Measurements from ENCODE around the gene TAF12.
"Not testable (repeated sequence)": the region's sequence is repeated elsewhere in the genome, so short reads cannot be mapped to it uniquely, and the experiment has no call there.

Gene TAF12

DNA sequence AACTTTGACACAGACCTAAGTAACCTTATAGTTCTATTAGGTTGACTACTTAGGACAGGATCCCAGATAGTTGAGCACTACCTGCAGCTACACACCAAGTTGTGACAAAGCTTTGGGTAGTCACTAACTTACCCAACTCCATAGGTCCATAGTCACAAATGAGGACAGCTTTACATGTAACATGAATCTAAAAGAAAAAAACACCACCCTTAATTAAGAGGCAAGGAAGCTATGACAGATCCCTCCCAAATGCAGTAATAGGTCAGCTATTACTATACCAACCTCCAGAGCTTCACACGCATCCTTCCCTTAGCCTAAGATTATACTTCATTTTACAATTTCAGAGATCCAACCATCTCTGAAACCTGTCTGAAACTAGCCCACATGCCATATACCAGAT is 63.5 kb downstream of the TAF12 start:
- peak overlapping the region in 1 of 2 donors; percentile 94 for H3K4me3 ChIP-seq (replicated peaks in 1 of 2; ENCODE audit: low read depth in 2 of 2, low read length in 2 of 2)
- TF ChIP-seq, protein P1, sequence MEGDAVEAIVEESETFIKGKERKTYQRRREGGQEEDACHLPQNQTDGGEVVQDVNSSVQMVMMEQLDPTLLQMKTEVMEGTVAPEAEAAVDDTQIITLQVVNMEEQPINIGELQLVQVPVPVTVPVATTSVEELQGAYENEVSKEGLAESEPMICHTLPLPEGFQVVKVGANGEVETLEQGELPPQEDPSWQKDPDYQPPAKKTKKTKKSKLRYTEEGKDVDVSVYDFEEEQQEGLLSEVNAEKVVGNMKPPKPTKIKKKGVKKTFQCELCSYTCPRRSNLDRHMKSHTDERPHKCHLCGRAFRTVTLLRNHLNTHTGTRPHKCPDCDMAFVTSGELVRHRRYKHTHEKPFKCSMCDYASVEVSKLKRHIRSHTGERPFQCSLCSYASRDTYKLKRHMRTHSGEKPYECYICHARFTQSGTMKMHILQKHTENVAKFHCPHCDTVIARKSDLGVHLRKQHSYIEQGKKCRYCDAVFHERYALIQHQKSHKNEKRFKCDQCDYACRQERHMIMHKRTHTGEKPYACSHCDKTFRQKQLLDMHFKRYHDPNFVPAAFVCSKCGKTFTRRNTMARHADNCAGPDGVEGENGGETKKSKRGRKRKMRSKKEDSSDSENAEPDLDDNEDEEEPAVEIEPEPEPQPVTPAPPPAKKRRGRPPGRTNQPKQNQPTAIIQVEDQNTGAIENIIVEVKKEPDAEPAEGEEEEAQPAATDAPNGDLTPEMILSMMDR (IDR thresholded peaks at IDR 0.05; ENCODE audit: low read depth, low read length): no peak
- no peak for DNase-seq (ENCODE audit: low read depth in 2 of 2)

DNA sequence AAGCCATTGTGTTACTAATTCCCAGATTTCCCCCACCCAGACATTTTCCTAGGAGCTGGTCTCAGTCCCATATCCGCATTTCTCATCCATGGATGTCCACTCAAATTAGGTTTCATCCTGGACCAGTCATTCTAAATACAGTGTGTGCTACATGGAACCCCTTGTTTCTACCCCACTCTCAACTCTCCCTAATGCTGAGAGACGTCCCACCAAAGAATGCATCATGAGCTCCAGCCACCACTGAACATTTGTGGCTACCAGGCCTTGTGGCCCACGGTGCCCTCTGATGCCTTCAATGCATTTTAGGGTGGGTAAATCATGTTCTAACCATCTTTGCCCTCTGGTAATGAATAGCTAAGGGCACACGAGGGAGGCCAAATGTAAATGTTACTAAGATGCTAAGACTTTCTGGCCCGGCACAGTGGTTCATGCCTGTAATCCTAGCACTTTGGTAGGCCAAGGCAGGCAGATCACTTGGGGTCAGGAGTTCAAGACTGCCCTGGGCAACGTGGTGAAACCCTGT is 64.1 kb downstream of the TAF12 start:
- no peak overlapping the region for H3K4me3 ChIP-seq (replicated peaks in 1 of 2; ENCODE audit: low read depth in 2 of 2, low read length in 2 of 2)
- no peak for DNase-seq (ENCODE audit: low read depth in 2 of 2)
- TF ChIP-seq, protein P1 (IDR thresholded peaks at IDR 0.05; ENCODE audit: low read depth, low read length): no peak

DNA sequence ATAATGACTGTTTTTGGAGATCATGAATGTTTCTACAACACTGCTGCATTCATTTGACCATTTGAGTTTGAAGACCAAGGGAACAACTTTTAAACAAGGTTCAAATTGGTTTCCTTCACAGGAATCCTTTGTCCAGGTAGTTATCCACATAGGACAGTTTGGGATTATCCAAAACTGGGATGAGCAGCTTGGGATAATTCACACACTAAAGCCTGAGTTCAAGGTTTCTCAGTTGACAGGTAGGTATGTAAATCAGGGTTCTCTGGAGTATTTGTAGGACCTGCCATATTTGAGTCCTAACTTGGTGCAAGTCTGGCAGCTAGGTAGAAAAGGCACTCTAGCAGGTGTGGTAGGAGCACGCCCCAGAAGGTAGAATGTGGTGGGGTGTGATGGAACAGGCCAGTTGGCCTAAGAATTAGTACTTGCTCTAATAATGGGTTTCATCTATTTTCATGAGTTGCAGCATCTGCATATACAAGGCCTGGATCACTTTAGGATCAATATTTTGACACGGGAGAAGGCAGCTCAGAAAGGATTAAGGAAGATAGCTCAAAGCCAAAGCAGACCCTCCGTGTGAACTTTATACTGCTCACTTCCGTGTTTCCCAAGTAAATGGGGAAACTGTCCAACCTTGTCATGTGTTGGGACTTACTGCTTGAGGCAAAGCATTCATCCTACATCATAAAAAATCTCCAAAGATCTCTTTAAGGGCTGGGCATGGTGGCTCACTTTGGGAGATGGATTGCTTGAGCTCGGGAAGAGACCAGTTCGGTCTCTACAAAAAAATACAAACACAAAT is 64.9 kb downstream of the TAF12 start:
- H3K4me3 ChIP-seq (replicated peaks in 1 of 2; ENCODE audit: low read depth in 2 of 2, low read length in 2 of 2): no peak overlapping the region
- DNase-seq (ENCODE audit: low read depth in 2 of 2): no peak
- TF ChIP-seq, protein P1 (IDR thresholded peaks at IDR 0.05; ENCODE audit: low read depth, low read length): no peak

DNA sequence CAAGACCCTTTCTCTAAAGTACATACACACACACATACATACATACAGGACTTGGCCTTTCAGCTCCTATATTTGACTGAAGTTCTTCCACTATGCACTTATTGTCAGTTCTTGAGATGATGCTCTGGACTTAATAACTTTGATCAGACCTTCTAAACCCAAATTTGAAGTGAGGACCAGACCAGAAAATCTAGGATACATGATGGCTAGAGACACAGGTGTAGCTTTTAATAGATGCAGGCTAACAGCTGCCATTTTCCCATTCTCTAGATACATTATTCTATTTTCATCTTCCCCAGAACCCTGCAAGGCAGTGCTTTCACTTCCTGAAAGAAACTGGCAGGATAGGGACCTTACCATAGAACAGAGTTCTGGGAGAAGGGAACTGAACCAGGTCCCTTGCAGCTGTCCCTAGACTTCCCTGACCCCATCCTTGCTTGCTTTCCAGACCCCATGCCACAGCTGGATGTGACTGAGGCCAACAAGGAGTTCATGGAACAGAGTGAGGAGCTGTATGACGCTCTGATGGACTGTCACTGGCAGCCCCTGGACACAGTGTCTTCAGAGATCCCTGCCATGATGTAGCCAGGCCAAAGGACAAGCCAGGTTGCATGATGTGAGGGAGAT is 65.7 kb downstream of the TAF12 start:
- DNase-seq (ENCODE audit: low read depth in 2 of 2): peak in 1 of 2 donors; percentile 10
- no peak overlapping the region for H3K4me3 ChIP-seq (replicated peaks in 1 of 2; ENCODE audit: low read depth in 2 of 2, low read length in 2 of 2)
- TF ChIP-seq, protein P1 (IDR thresholded peaks at IDR 0.05; ENCODE audit: low read depth, low read length): no peak

DNA sequence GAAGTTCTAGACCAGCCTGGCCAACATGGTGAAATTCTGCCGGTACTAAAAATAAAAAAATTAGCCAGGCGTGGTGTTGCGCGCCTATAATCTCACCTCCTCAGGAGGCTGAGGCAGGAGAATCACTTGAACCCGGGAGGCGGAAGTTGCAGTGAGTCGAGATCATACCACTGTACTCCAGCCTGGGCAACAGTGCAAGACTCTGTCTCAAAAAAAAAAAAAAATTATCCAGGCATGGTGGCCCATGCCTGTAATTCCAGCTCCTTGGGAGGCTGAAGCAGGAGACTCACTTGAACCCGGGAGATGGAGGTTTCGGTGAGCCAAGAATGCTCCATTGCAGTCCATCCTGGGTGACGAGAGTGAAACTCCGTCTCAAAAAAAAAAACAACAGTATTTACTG is 69.3 kb downstream of the TAF12 start:
- TF ChIP-seq, protein P1 (IDR thresholded peaks at IDR 0.05; ENCODE audit: low read depth, low read length): no peak
- DNase-seq (ENCODE audit: low read depth in 2 of 2): no peak
- H3K4me3 ChIP-seq (replicated peaks in 1 of 2; ENCODE audit: low read depth in 2 of 2, low read length in 2 of 2): no peak overlapping the region

DNA sequence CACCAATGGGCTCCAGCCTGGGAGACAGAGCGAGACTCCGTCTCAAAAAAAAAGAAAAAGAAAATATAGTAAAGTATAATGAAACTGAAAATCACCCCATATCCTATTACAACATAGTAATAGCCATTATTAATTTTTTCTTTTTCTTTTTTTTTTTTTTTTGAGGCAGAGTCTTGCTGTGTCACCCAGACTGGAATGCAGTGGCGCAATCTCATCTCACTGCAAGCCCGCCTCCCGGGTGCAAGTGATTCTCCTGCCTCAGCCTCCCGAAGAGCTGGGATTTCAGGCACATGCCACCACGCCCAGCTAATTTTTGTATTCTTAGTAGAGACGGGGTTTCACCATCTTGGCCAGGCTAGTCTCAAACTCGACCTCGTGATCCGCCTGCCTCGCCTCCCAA is 70.0 kb downstream of the TAF12 start:
- peak; percentile 81 to 89 for DNase-seq (ENCODE audit: low read depth in 2 of 2)

DNA sequence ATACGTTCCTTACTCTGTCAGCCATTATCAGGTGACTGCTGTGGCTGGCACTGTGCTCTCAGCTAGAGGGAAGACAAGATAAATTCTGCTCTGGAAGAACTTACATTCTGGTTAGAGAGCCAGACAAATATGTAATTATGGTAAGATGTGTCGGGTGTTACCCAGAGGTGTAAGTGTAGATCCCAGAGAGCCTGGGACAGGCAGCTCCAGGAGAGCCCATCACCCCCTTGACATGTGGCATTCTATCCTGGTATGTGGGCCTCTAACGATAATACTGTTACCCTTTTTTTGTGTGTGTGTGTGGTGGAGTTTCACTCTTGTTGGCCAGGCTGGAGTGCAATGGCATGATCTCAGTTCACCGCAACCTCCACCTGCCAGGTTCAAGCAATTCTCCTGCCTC is 71.0 kb downstream of the TAF12 start:
- TF ChIP-seq, protein P1 (IDR thresholded peaks at IDR 0.05; ENCODE audit: low read depth, low read length): no peak
- DNase-seq (ENCODE audit: low read depth in 2 of 2): no peak
- H3K4me3 ChIP-seq (replicated peaks in 1 of 2; ENCODE audit: low read depth in 2 of 2, low read length in 2 of 2): no peak overlapping the region

More for the DNA sequence above, 70.0 kb downstream of the TAF12 start:
- H3K4me3 ChIP-seq (replicated peaks in 1 of 2; ENCODE audit: low read depth in 2 of 2, low read length in 2 of 2): not testable (repeated sequence)

Measured in cardiac fibroblast (primary cell).